Mucosa of descending colon (tissue), 3 donors: Measurements from ENCODE around the gene SPDYE4. TPM values are rescaled to one million over a fixed set of nuclear protein-coding genes. Genes with fewer than 3 reads are reported as not detected.

Experiments
- ATAC-seq: fragments of 200-7000 bp; cut with Tn5 transposase; one replicate; pipeline ENCODE4 v1.9.1; 2020; ENCODE audit warnings: mild to moderate bottlenecking, moderate library complexity
- DNase-seq, 3 donors: peaks; one replicate each; pipeline ENCODE4 v3.0.0-alpha.2; 2020
- H3K36me3 ChIP-seq: fragments of 200-600 bp; one replicate; pipeline ENCODE4 v1.8.0; 2021; ENCODE audit warnings: low read depth, mild to moderate bottlenecking
- H3K4me1 ChIP-seq: fragments of 200-600 bp; one replicate; pipeline ENCODE4 v1.8.0; 2021; ENCODE audit warnings: low read depth, mild to moderate bottlenecking
- H3K4me3 ChIP-seq: fragments of 200-600 bp; one replicate; pipeline ENCODE4 v1.8.0; 2021; ENCODE audit warnings: mild to moderate bottlenecking
- H3K9me3 ChIP-seq: fragments of 200-600 bp; one replicate; pipeline ENCODE4 v1.8.0; 2021; ENCODE audit warnings: mild to moderate bottlenecking
- CTCF ChIP-seq: fragments of 200-600 bp; IDR thresholded peaks from one replicate; pipeline ENCODE4 v1.8.0; 2022; ENCODE audit warnings: antibody characterized with exemption, mild to moderate bottlenecking
- intact Hi-C, 2 donors: fragments of 100-400 bp; cut with DNase I in 1 of 2; cut with micrococcal nuclease in 1 of 2; formaldehyde crosslinking; loops; one replicate each; pipeline versions ENCODE4 v1.11.0 to v1.11.1; 2022; cut with DNase I, micrococcal nuclease
- total RNA-seq, 3 donors: library from RNA; stranded (reverse); fragmentation: NEBNext Ultra II Directional in 2 of 3; extraction: Animal tissue kit (Norgen Biotek cat#: 25700) in 2 of 3; gene quantifications; one replicate each; pipeline versions ENCODE4 v1.2.1 to v1.2.4, GENCODE V29; 2021 to 2023
- donor health status: DM: no; HTN: no; CAD: no; lungs with moderate emphysema.
- donor health status: DM: no; HTN: no; CAD: no.
- donor health status: DM: no; HTN: yes; CAD: no.

Gene SPDYE4
- total RNA-seq, 3 donors from 2014 or later: not detected

- ATAC-seq (no peak), DNase-seq (no peak)
- Histone ChIP-seq H3K36me3 (no peaks in the 10 kb centered on the region), H3K9me3 (no peaks in the 10 kb centered on the region), H3K4me3 (no peak overlapping the region), H3K4me1 (no peaks in the 10 kb centered on the region)
- intact Hi-C loops: no loop called here
- TF ChIP-seq CTCF: no peak
These were observed 22.9 kb downstream of the SPDYE4 start for GRCh38 chr17:8735336-8735939.

DNA sequence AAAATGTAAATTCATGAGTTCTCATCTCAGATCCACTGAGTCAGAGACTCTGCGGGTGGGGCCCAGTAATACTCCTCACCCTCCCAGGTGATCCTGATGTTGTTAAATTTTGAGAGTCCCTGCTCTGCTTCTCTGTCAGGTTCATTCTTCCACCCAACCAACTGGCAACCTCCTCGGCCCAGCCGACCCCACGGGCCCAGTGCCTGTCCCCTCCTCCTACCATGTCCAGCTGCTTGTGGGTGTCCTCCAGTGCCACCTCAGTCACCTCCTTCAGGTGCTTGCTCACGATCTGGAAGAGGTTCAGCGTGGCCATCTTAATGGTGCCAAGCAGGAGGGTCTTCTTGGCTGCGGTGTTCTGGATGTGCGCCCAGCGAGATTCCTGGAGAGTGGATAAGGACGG, 23.5 kb downstream of the SPDYE4 start:
- intact Hi-C loops: no loop called here
- no peaks in the 10 kb centered on the region for H3K9me3 ChIP-seq

DNA sequence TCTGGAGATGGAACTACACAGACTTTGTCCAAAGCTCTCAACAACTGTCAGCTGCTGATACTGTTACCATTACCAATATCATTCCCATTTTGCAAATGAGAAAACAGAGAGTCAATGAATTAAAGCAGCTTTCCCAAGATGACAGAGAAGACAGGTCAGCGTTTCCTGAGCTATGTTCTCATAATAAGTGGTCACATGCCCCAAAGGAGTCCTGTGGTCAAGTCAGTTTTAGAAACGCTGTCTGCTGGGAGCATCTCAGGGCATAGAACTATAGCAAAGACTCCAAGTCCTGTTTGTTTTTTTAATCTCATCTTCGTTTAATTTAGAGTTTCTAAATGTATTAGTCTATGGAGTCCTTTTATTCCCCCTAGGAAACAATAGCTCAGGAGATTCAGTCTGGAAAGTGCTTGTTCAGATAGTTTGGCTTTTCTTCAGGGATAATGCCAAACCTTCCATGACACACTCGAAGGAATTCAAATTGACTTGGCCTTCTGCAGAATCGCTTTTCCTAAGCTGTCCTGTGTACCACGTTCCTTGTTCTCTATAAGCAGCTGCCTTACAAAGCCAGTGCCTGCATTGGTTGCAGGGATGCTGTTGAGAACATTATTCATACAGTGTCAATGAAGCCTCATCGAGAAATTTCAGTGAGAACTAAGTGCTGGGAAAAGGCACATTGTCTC, 25.8 kb downstream of the SPDYE4 start:
- Histone ChIP-seq H3K4me1 (no peaks in the 10 kb centered on the region), H3K4me3 (no peak overlapping the region), H3K36me3 (no peaks in the 10 kb centered on the region), H3K9me3 (no peaks in the 10 kb centered on the region)
- no peak for ATAC-seq
- TF ChIP-seq CTCF: no peak
- intact Hi-C loops: no loop called here
- no peak for DNase-seq

More for the DNA sequence above, 23.5 kb downstream of the SPDYE4 start:
- ATAC-seq (no peak), DNase-seq (no peak)
- no peak overlapping the region for H3K4me3 ChIP-seq
- no peaks in the 10 kb centered on the region for H3K36me3 ChIP-seq
- no peak for TF ChIP-seq CTCF
- H3K4me1 ChIP-seq: no peaks in the 10 kb centered on the region

- no peak for TF ChIP-seq CTCF
- Histone ChIP-seq H3K4me1 (no peaks in the 10 kb centered on the region), H3K4me3 (no peak overlapping the region), H3K36me3 (no peaks in the 10 kb centered on the region), H3K9me3 (no peaks in the 10 kb centered on the region)
- intact Hi-C loops: no loop called here
- ATAC-seq: no peak
- DNase-seq: no peak
These were observed 28.5 kb downstream of the SPDYE4 start for GRCh38 chr17:8729860-8730259.

GRCh38 chr17:8729421-8729820, 28.9 kb downstream of the SPDYE4 start:
- Histone ChIP-seq H3K4me1 (no peaks in the 10 kb centered on the region), H3K4me3 (no peak overlapping the region), H3K36me3 (no peaks in the 10 kb centered on the region), H3K9me3 (no peaks in the 10 kb centered on the region)
- ATAC-seq (no peak), DNase-seq (no peak)
- no peak for TF ChIP-seq CTCF
- intact Hi-C loops: no loop called here
